ENCODE data around the gene NUP35. TPM values are rescaled to one million over a fixed set of nuclear protein-coding genes. Genes with fewer than 3 reads are reported as not detected.
"Not testable (repeated sequence)": the region's sequence is repeated elsewhere in the genome, so short reads cannot be mapped to it uniquely, and the experiment has no call there.

Gene NUP35
- total RNA-seq, 1 experiment from 2014 or later, result 25.0 TPM

GRCh38 chr2:183134016-183134415, 9.8 kb downstream of the NUP35 start:
- Histone ChIP-seq H3K27me3 (ENCODE audit: low read length) (no peaks in the 10 kb centered on the region), H3K36me3 (ENCODE audit: low read depth, low read length) (peaks cover 37% of the 10 kb centered on the region), H3K79me2 (ENCODE audit: low read length) (peaks cover 37% of the 10 kb centered on the region), H3K9ac (ENCODE audit: low read length) (no peak overlapping the region), H2AFZ (ENCODE audit: low read length) (no peak overlapping the region), H3K27ac (ENCODE audit: low read length) (no peak overlapping the region), H3K4me2 (ENCODE audit: low read length) (no peak overlapping the region), H3F3A (ENCODE audit: low read length, unreplicated experiment) (no peaks in the 10 kb centered on the region), H3K9me3 (ENCODE audit: low read length) (no peaks in the 10 kb centered on the region), H3K9me2 (replicated peaks; ENCODE audit: low read length) (no peaks in the 10 kb centered on the region), H3K4me3 (ENCODE audit: low read length) (no peak overlapping the region), H4K20me1 (ENCODE audit: low read length) (no peaks in the 10 kb centered on the region; the same call in 1 of the 2 replicates), H3K4me1 (ENCODE audit: insufficient read depth, low read length) (no peaks in the 10 kb centered on the region)
- ChIA-PET CTCF (no interaction called here), POLR2A (ENCODE audit: unreplicated experiment) (no interaction called here)
- ATAC-seq, result no peak
- TF ChIP-seq EZH2 (IDR thresholded peaks at IDR 0.05; ENCODE audit: low read length, unreplicated experiment), result no peak
- TF ChIP-seq EZH2phosphoT487 (IDR thresholded peaks at IDR 0.05; ENCODE audit: borderline replicate concordance, low read length), result no peak
- TF ChIP-seq CTCF (conservative IDR thresholded peaks at IDR 0.05; ENCODE audit: low read depth, low read length), result no peak
- no peak for DNase-seq
- BruUV-seq (replicated peaks), result no TSS peak
- intact Hi-C loops (cut with micrococcal nuclease), result no loop called here

GRCh38 chr2:183148955-183149354, 24.7 kb downstream of the NUP35 start:
- ATAC-seq (no peak), DNase-seq (peak; percentile 18)
- no peak for TF ChIP-seq EZH2 (IDR thresholded peaks at IDR 0.05; ENCODE audit: low read length, unreplicated experiment)
- no peak for TF ChIP-seq EZH2phosphoT487 (IDR thresholded peaks at IDR 0.05; ENCODE audit: borderline replicate concordance, low read length)
- no peak for TF ChIP-seq CTCF (conservative IDR thresholded peaks at IDR 0.05; ENCODE audit: low read depth, low read length)
- no peaks in the 10 kb centered on the region for H3F3A ChIP-seq (ENCODE audit: low read length, unreplicated experiment)
- intact Hi-C loops (cut with micrococcal nuclease), result no loop called here
- no peaks in the 10 kb centered on the region for H3K9me3 ChIP-seq (ENCODE audit: low read length)
- H3K27ac ChIP-seq (ENCODE audit: low read length), result no peak overlapping the region
- no TSS peak for BruUV-seq (replicated peaks)
- H2AFZ ChIP-seq (ENCODE audit: low read length), result no peak overlapping the region
- H4K20me1 ChIP-seq (ENCODE audit: low read length), result no peaks in the 10 kb centered on the region
- H3K27me3 ChIP-seq (ENCODE audit: low read length), result no peaks in the 10 kb centered on the region
- no peak overlapping the region for H3K4me3 ChIP-seq (ENCODE audit: low read length)
- CTCF ChIA-PET, result no interaction called here
- no peaks in the 10 kb centered on the region for H3K4me1 ChIP-seq (ENCODE audit: insufficient read depth, low read length)
- no peak overlapping the region for H3K4me2 ChIP-seq (ENCODE audit: low read length)
- POLR2A ChIA-PET (ENCODE audit: unreplicated experiment), result no interaction called here
- H3K9ac ChIP-seq (ENCODE audit: low read length), result no peak overlapping the region
- peaks cover 38% of the 10 kb centered on the region for H3K79me2 ChIP-seq (ENCODE audit: low read length)
- H3K9me2 ChIP-seq (replicated peaks; ENCODE audit: low read length), result no peaks in the 10 kb centered on the region
- H3K36me3 ChIP-seq (ENCODE audit: low read depth, low read length), result peaks cover 50% of the 10 kb centered on the region

- H4K20me1 ChIP-seq (ENCODE audit: low read length), result no peaks in the 10 kb centered on the region
- ChIA-PET POLR2A (ENCODE audit: unreplicated experiment) (no interaction called here), CTCF (no interaction called here)
- no peak overlapping the region for H3K4me2 ChIP-seq (ENCODE audit: low read length)
- no peak overlapping the region for H3K4me3 ChIP-seq (ENCODE audit: low read length)
- no peaks in the 10 kb centered on the region for H3F3A ChIP-seq (ENCODE audit: low read length, unreplicated experiment)
- H3K36me3 ChIP-seq (ENCODE audit: low read depth, low read length), result peaks cover 45% of the 10 kb centered on the region
- no TSS peak for BruUV-seq (replicated peaks)
- DNase-seq (no peak), ATAC-seq (no peak)
- H3K27me3 ChIP-seq (ENCODE audit: low read length), result no peaks in the 10 kb centered on the region
- intact Hi-C loops (cut with micrococcal nuclease), result no loop called here
- no peaks in the 10 kb centered on the region for H3K9me3 ChIP-seq (ENCODE audit: low read length)
- TF ChIP-seq EZH2 (IDR thresholded peaks at IDR 0.05; ENCODE audit: low read length, unreplicated experiment) (no peak), CTCF (conservative IDR thresholded peaks at IDR 0.05; ENCODE audit: low read depth, low read length) (no peak), EZH2phosphoT487 (IDR thresholded peaks at IDR 0.05; ENCODE audit: borderline replicate concordance, low read length) (no peak)
- no peak overlapping the region for H3K9ac ChIP-seq (ENCODE audit: low read length)
- no peak overlapping the region for H3K27ac ChIP-seq (ENCODE audit: low read length)
- no peak overlapping the region for H2AFZ ChIP-seq (ENCODE audit: low read length)
- H3K79me2 ChIP-seq (ENCODE audit: low read length), result peaks cover 33% of the 10 kb centered on the region
- no peaks in the 10 kb centered on the region for H3K9me2 ChIP-seq (replicated peaks; ENCODE audit: low read length)
- H3K4me1 ChIP-seq (ENCODE audit: insufficient read depth, low read length), result no peaks in the 10 kb centered on the region
Measured at GRCh38 chr2:183149489-183149888, 25.2 kb downstream of the NUP35 start.

GRCh38 chr2:183152280-183152679, 28.0 kb downstream of the NUP35 start:
- H4K20me1 ChIP-seq (ENCODE audit: low read length); H3K4me2 ChIP-seq (ENCODE audit: low read length); H3K27me3 ChIP-seq (ENCODE audit: low read length); H3K27ac ChIP-seq (ENCODE audit: low read length); H3K9me3 ChIP-seq (ENCODE audit: low read length); POLR2A ChIA-PET (ENCODE audit: unreplicated experiment); ATAC-seq; DNase-seq; H3K9ac ChIP-seq (ENCODE audit: low read length); H3K9me2 ChIP-seq (replicated peaks; ENCODE audit: low read length); H3K4me1 ChIP-seq (ENCODE audit: insufficient read depth, low read length); H3F3A ChIP-seq (ENCODE audit: low read length, unreplicated experiment); H3K4me3 ChIP-seq (ENCODE audit: low read length); H2AFZ ChIP-seq (ENCODE audit: low read length); intact Hi-C loops (cut with micrococcal nuclease); BruUV-seq (replicated peaks); CTCF ChIA-PET: not testable (repeated sequence)
- H3K79me2 ChIP-seq (ENCODE audit: low read length), result peaks cover 22% of the 10 kb centered on the region
- peaks cover 39% of the 10 kb centered on the region for H3K36me3 ChIP-seq (ENCODE audit: low read depth, low read length)
